CD14-positive monocyte (primary cell): ENCODE measurements around the gene BCR. TPM values are rescaled to one million over a fixed set of nuclear protein-coding genes. Genes with fewer than 3 reads are reported as not detected.

ENCODE experiments used
- DNase-seq, 3 donors: peaks; one replicate each; pipeline ENCODE4 v3.0.0-alpha.2; 2011 to 2022
- H2AFZ ChIP-seq: 2 replicates; pipeline ENCODE4 v1.6.0; 2012; ENCODE audit warnings: mild to moderate bottlenecking, low read depth, low read length, inconsistent platforms; ENCODE audit not compliant: insufficient read depth, poor library complexity, severe bottlenecking
- H3K27ac ChIP-seq, 2 donors: 1 replicate in 1 of 2; 2 replicates in 1 of 2; pipeline ENCODE4 v1.5.1; 2012 to 2013; ENCODE audit warnings: low read length in 2 of 2, control low read depth in 1 of 2, inconsistent platforms in 1 of 2, low read depth in 1 of 2, mild to moderate bottlenecking in 1 of 2
- H3K27me3 ChIP-seq, 2 donors: one replicate each; pipeline versions ENCODE4 v1.6.0 to v1.6.1; 2011 to 2013; ENCODE audit warnings: low read length in 2 of 2; ENCODE audit not compliant: control insufficient read depth in 2 of 2, insufficient read depth in 2 of 2
- H3K36me3 ChIP-seq, 2 donors: replicated peaks in 1 of 2; 1 replicate in 1 of 2; 2 replicates in 1 of 2; pipeline versions ENCODE4 v1.5.1 to v1.6.1; 2012 to 2013; ENCODE audit warnings: low read length in 2 of 2, control low read depth in 1 of 2, inconsistent platforms in 1 of 2, mild to moderate bottlenecking in 1 of 2; ENCODE audit not compliant: insufficient read depth in 2 of 2, control insufficient read depth in 1 of 2
- H3K4me1 ChIP-seq, 2 donors: 1 replicate in 1 of 2; 2 replicates in 1 of 2; pipeline versions ENCODE4 v1.5.1 to v1.6.1; 2012 to 2013; ENCODE audit warnings: low read length in 2 of 2, control low read depth in 1 of 2, inconsistent platforms in 1 of 2, mild to moderate bottlenecking in 1 of 2, moderate library complexity in 1 of 2; ENCODE audit not compliant: insufficient read depth in 2 of 2, control insufficient read depth in 1 of 2
- H3K4me2 ChIP-seq: replicated peaks from 2 replicates; pipeline ENCODE3; 2012; ENCODE audit warnings: low read length, moderate library complexity, mild to moderate bottlenecking; ENCODE audit not compliant: poor library complexity, severe bottlenecking; ENCODE audit errors: extremely low read depth
- H3K4me3 ChIP-seq, 3 experiments: fragments of 200-600 bp in 1 of 3; sonication (generic) in 1 of 3; replicated peaks in 1 of 3; 1 replicate in 2 of 3; 2 replicates in 1 of 3; pipeline ENCODE4 v1.5.1; 2011 to 2013; ENCODE audit warnings: low read length in 3 of 3, mild to moderate bottlenecking in 3 of 3, control low read depth in 2 of 3, low read depth in 2 of 3, inconsistent platforms in 1 of 3, moderate library complexity in 1 of 3
- H3K79me2 ChIP-seq: 2 replicates; pipeline ENCODE4 v1.6.0; 2012; ENCODE audit warnings: mild to moderate bottlenecking, control low read depth, inconsistent platforms, low read length, moderate library complexity; ENCODE audit not compliant: insufficient read depth
- H3K9ac ChIP-seq: 2 replicates; pipeline ENCODE4 v1.6.0; 2017; ENCODE audit warnings: low read length, mild to moderate bottlenecking; ENCODE audit not compliant: insufficient read depth, poor library complexity, severe bottlenecking
- H3K9me3 ChIP-seq, 2 donors: replicated peaks in 1 of 2; 1 replicate in 1 of 2; 2 replicates in 1 of 2; pipeline versions ENCODE4 v1.5.1 to v1.6.1; 2012 to 2013; ENCODE audit warnings: low read length in 2 of 2, control low read depth in 1 of 2; ENCODE audit not compliant: control insufficient read depth in 1 of 2, insufficient read depth in 1 of 2
- H4K20me1 ChIP-seq: 2 replicates; pipeline ENCODE4 v1.6.0; 2012; ENCODE audit warnings: mild to moderate bottlenecking, low read length, control low read depth, moderate library complexity; ENCODE audit not compliant: insufficient read depth
- H3K27ac Mint-ChIP-seq, 7 donors: one replicate each; pipeline ENCODE4 v1.8.0; 2020; ENCODE audit warnings: mild to moderate bottlenecking in 7 of 7, mixed read lengths in 7 of 7, moderate library complexity in 6 of 7, inconsistent platforms in 2 of 7
- H3K27me3 Mint-ChIP-seq, 3 donors: one replicate each; pipeline ENCODE4 v1.8.0; 2021 to 2022; ENCODE audit warnings: low read depth in 3 of 3, mild to moderate bottlenecking in 3 of 3, mixed read lengths in 3 of 3, moderate library complexity in 3 of 3, inconsistent platforms in 1 of 3
- H3K36me3 Mint-ChIP-seq, 2 donors: one replicate each; pipeline ENCODE4 v1.8.0; 2020; ENCODE audit warnings: mixed read lengths in 2 of 2, inconsistent platforms in 1 of 2, mild to moderate bottlenecking in 1 of 2
- H3K4me1 Mint-ChIP-seq: one replicate; pipeline ENCODE4 v1.8.0; 2020; ENCODE audit warnings: mild to moderate bottlenecking, mixed read lengths
- H3K4me3 Mint-ChIP-seq, 2 donors: one replicate each; pipeline ENCODE4 v1.8.0; 2020; ENCODE audit warnings: mild to moderate bottlenecking in 2 of 2, mixed read lengths in 2 of 2, moderate library complexity in 1 of 2
- H3K9me3 Mint-ChIP-seq, 7 donors: one replicate each; pipeline ENCODE4 v1.8.0; 2020 to 2022; ENCODE audit warnings: mixed read lengths in 7 of 7, mild to moderate bottlenecking in 6 of 7, moderate library complexity in 6 of 7, inconsistent platforms in 2 of 7
- CTCF ChIP-seq: fragments of 200-600 bp; IDR thresholded peaks from one replicate; pipeline ENCODE4 v1.8.0; 2022; ENCODE audit warnings: antibody characterized with exemption, mild to moderate bottlenecking
- WGBS: methylation state at CpG from one replicate; pipeline ENCODE4 v1.1.5; 2013; ENCODE audit warnings: missing lambda C conversion rate; ENCODE audit not compliant: insufficient coverage; 5-methylcytosine and 5-hydroxymethylcytosine counted together
- intact Hi-C, 2 donors: fragments of 100-400 bp; cut with micrococcal nuclease; formaldehyde crosslinking; loops; one replicate each; pipeline versions ENCODE4 v1.15.0 to v1.15.1; 2023
- polyA plus RNA-seq, 3 donors: library from polyadenylated mRNA; depleted of rRNA in 1 of 3; unstranded in 2 of 3; stranded (reverse) in 1 of 3; fragments of 300-500 nt in 2 of 3; fragments of >200 nt in 1 of 3; fragmentation: Illumina TruSeq in 2 of 3; gene quantifications; 1 replicate in 2 of 3; 2 replicates in 1 of 3; pipeline ENCODE4 v1.2.3, GENCODE V29; 2012 to 2021

The BCR gene
- polyA plus RNA-seq, 3 donors, result 0.97 to 20.9 (median 0.97) TPM

- peaks cover 0 to 1% (median 0%) of the 10 kb centered on the region in 3 donors for H3K27me3 Mint-ChIP-seq
- H3K4me3 ChIP-seq, result no peak overlapping the region
- no peaks in the 10 kb centered on the region for H3K9me3 Mint-ChIP-seq
- no peak overlapping the region for H3K4me3 Mint-ChIP-seq
- peaks cover 8% of the 10 kb centered on the region for H3K4me1 Mint-ChIP-seq
- WGBS, result 78% methylated on average over 46 of the region's 60 CpGs
- peaks cover 7% of the 10 kb centered on the region for H4K20me1 ChIP-seq
- intact Hi-C loops, result no loop called here
- no peak overlapping the region for H3K4me2 ChIP-seq
- no peaks in the 10 kb centered on the region for H3K27me3 ChIP-seq
- no peaks in the 10 kb centered on the region for H3K9me3 ChIP-seq
- DNase-seq, result no peak
- H3K9ac ChIP-seq, result no peak overlapping the region
- TF ChIP-seq CTCF, result no peak
- peaks cover 47 to 87% of the 10 kb centered on the region in 2 donors for H3K36me3 ChIP-seq
- peaks cover 4% of the 10 kb centered on the region for H3K79me2 ChIP-seq
- peak overlapping the region in 1 of 2 donors; percentile 31 for H3K27ac ChIP-seq
- H3K36me3 Mint-ChIP-seq, result peaks cover 61 to 78% of the 10 kb centered on the region in 2 donors
- H3K27ac Mint-ChIP-seq, result peak overlapping the region in 5 of 7 donors; percentile 19 to 80 (median 66)
- no peak overlapping the region for H2AFZ ChIP-seq
- no peaks in the 10 kb centered on the region for H3K4me1 ChIP-seq
Measured at GRCh38 chr22:23262518-23263332, 82.4 kb downstream of the BCR start.

- H3K36me3 ChIP-seq, result peaks cover 52 to 87% of the 10 kb centered on the region in 2 donors
- H3K4me3 ChIP-seq, result no peak overlapping the region
- no peak overlapping the region for H3K4me2 ChIP-seq
- peak overlapping the region; percentile 8 for H3K9ac ChIP-seq
- WGBS, result 76% methylated on average over 16 of the region's 20 CpGs
- peak overlapping the region in 1 of 2 donors; percentile 45 for H3K27ac ChIP-seq
- H3K4me1 ChIP-seq, result no peaks in the 10 kb centered on the region
- DNase-seq, result peak; percentile 30 to 56 (median 40)
- intact Hi-C loops, result no loop called here
- Mint-ChIP-seq H3K4me3 (peak overlapping the region in 1 of 2 donors; percentile 63), H3K27me3 (peaks cover 0 to 1% (median 0%) of the 10 kb centered on the region in 3 donors), H3K36me3 (peaks cover 65 to 81% of the 10 kb centered on the region in 2 donors), H3K27ac (peak overlapping the region; percentile 4 to 80 (median 69)), H3K4me1 (peaks cover 8% of the 10 kb centered on the region), H3K9me3 (peaks cover 0 to 2% (median 0%) of the 10 kb centered on the region in 7 donors)
- no peaks in the 10 kb centered on the region for H3K27me3 ChIP-seq
- H3K79me2 ChIP-seq, result no peaks in the 10 kb centered on the region
- no peak overlapping the region for H2AFZ ChIP-seq
- H4K20me1 ChIP-seq, result peaks cover 2% of the 10 kb centered on the region
- H3K9me3 ChIP-seq, result no peaks in the 10 kb centered on the region
- TF ChIP-seq CTCF, result no peak
Measured at GRCh38 chr22:23263651-23264555, 83.6 kb downstream of the BCR start.
